Cerebellar nuclear complex (tissue), 1 donor: ENCODE results near the gene RASSF9.

Source experiments
- DNase-seq, 2 experiments: peaks; one replicate each; lab custom pipeline; 2025; lab: John Stamatoyannopoulos, UW

The RASSF9 gene

GRCh38 chr12:85821206-85821605 lies 15.0 kb downstream of the RASSF9 start:
- DNase-seq: no peak

GRCh38 chr12:85820101-85820500 lies 16.1 kb downstream of the RASSF9 start:
- no peak for DNase-seq

GRCh38 chr12:85814741-85815140 lies 21.5 kb downstream of the RASSF9 start:
- no peak for DNase-seq

GRCh38 chr12:85814071-85814470 lies 22.1 kb downstream of the RASSF9 start:
- no peak for DNase-seq

GRCh38 chr12:85809500-85809899 lies 26.7 kb downstream of the RASSF9 start:
- no peak for DNase-seq

GRCh38 chr12:85807730-85808129 lies 28.5 kb downstream of the RASSF9 start:
- DNase-seq: no peak

- DNase-seq: no peak
These were observed 30.6 kb downstream of the RASSF9 start for GRCh38 chr12:85805654-85806053.

GRCh38 chr12:85804663-85805062 lies 31.5 kb downstream of the RASSF9 start:
- no peak for DNase-seq

- DNase-seq: no peak
These were observed 32.3 kb downstream of the RASSF9 start for GRCh38 chr12:85803923-85804322.

- DNase-seq: no peak
These were observed 33.0 kb downstream of the RASSF9 start for GRCh38 chr12:85803231-85803630.

- DNase-seq: no peak
These were observed 38.1 kb downstream of the RASSF9 start for GRCh38 chr12:85798122-85798521.

- DNase-seq: no peak
These were observed 40.2 kb downstream of the RASSF9 start for GRCh38 chr12:85796001-85796400.

GRCh38 chr12:85794531-85794930 lies 41.7 kb downstream of the RASSF9 start:
- DNase-seq: no peak

- no peak for DNase-seq
These were observed 52.0 kb downstream of the RASSF9 start for GRCh38 chr12:85784096-85784720.

- DNase-seq: no peak
These were observed 53.5 kb downstream of the RASSF9 start for GRCh38 chr12:85782711-85783110.

- peak; percentile 90 to 95 for DNase-seq
These were observed 54.4 kb downstream of the RASSF9 start for GRCh38 chr12:85781766-85782165.

- no peak for DNase-seq
These were observed 56.4 kb downstream of the RASSF9 start for GRCh38 chr12:85779768-85780167.

GRCh38 chr12:85775091-85775490 lies 61.1 kb downstream of the RASSF9 start:
- DNase-seq: peak in 1 of 2 experiments; percentile 52

- DNase-seq: no peak
These were observed 70.7 kb downstream of the RASSF9 start for GRCh38 chr12:85765453-85765869.

GRCh38 chr12:85759623-85760022 lies 76.6 kb downstream of the RASSF9 start:
- DNase-seq: no peak

- no peak for DNase-seq
These were observed 77.1 kb downstream of the RASSF9 start for GRCh38 chr12:85759091-85759490.

GRCh38 chr12:85755760-85756159 lies 80.4 kb downstream of the RASSF9 start:
- no peak for DNase-seq
